DMS53 treated with DMSO at 0.1 percent for 48 hours (cell line): ENCODE results near the gene LSAMP.
"Not testable (repeated sequence)": the region's sequence is repeated elsewhere in the genome, so short reads cannot be mapped to it uniquely, and the experiment has no call there.

Experiments used
- DNase-seq: peaks from one replicate; lab custom pipeline; 2025; ENCODE audit not compliant: unreplicated experiment; lab: John Stamatoyannopoulos, UW

The LSAMP gene

GRCh38 chr3:116247605-116248004 lies 197.7 kb downstream of the LSAMP start:
- DNase-seq = no peak

- DNase-seq = no peak
Measured at GRCh38 chr3:116246406-116246980, 198.8 kb downstream of the LSAMP start.

- no peak for DNase-seq
Measured at GRCh38 chr3:116242825-116243224, 202.5 kb downstream of the LSAMP start.

- DNase-seq = no peak
Measured at GRCh38 chr3:116241677-116242076, 203.6 kb downstream of the LSAMP start.

- DNase-seq = no peak
Measured at GRCh38 chr3:116240261-116240660, 205.0 kb downstream of the LSAMP start.

- DNase-seq = no peak
Measured at GRCh38 chr3:116238846-116239565, 206.3 kb downstream of the LSAMP start.

- DNase-seq = no peak
Measured at GRCh38 chr3:116233711-116234357, 211.5 kb downstream of the LSAMP start.

GRCh38 chr3:116230431-116231020 lies 214.8 kb downstream of the LSAMP start:
- no peak for DNase-seq

- no peak for DNase-seq
Measured at GRCh38 chr3:116226266-116226665, 219.0 kb downstream of the LSAMP start.

GRCh38 chr3:116216761-116217160 lies 228.5 kb downstream of the LSAMP start:
- DNase-seq = no peak

GRCh38 chr3:116211901-116212300 lies 233.4 kb downstream of the LSAMP start:
- DNase-seq = no peak

- DNase-seq = not testable (repeated sequence)
Measured at GRCh38 chr3:116208830-116209229, 236.5 kb downstream of the LSAMP start.

- DNase-seq = no peak
Measured at GRCh38 chr3:116200956-116201690, 244.2 kb downstream of the LSAMP start.

GRCh38 chr3:116199063-116199462 lies 246.2 kb downstream of the LSAMP start:
- DNase-seq = no peak

GRCh38 chr3:116198087-116198486 lies 247.2 kb downstream of the LSAMP start:
- DNase-seq = no peak

- no peak for DNase-seq
Measured at GRCh38 chr3:116192464-116192863, 252.8 kb downstream of the LSAMP start.

- no peak for DNase-seq
Measured at GRCh38 chr3:116191409-116191808, 253.9 kb downstream of the LSAMP start.

GRCh38 chr3:116190095-116190494 lies 255.2 kb downstream of the LSAMP start:
- DNase-seq = no peak

- no peak for DNase-seq
Measured at GRCh38 chr3:116188231-116188785, 257.0 kb downstream of the LSAMP start.

GRCh38 chr3:116186049-116186448 lies 259.2 kb downstream of the LSAMP start:
- DNase-seq = no peak

- no peak for DNase-seq
Measured at GRCh38 chr3:116181159-116181558, 264.1 kb downstream of the LSAMP start.
